Measurements from ENCODE around the gene SLC41A2. TPM values are rescaled to one million over a fixed set of nuclear protein-coding genes. Genes with fewer than 3 reads are reported as not detected.

Gene SLC41A2, protein sequence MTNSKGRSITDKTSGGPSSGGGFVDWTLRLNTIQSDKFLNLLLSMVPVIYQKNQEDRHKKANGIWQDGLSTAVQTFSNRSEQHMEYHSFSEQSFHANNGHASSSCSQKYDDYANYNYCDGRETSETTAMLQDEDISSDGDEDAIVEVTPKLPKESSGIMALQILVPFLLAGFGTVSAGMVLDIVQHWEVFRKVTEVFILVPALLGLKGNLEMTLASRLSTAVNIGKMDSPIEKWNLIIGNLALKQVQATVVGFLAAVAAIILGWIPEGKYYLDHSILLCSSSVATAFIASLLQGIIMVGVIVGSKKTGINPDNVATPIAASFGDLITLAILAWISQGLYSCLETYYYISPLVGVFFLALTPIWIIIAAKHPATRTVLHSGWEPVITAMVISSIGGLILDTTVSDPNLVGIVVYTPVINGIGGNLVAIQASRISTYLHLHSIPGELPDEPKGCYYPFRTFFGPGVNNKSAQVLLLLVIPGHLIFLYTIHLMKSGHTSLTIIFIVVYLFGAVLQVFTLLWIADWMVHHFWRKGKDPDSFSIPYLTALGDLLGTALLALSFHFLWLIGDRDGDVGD
- total RNA-seq (2021; ENCODE audit: unreplicated experiment) (27.3 TPM), Bru-seq, nascent RNA (percentile 68 among the genes with signal in this experiment), BruChase-seq, experiment 1, labeled RNA remaining after a 2-hour chase (percentile 62 among the genes with signal in this experiment), BruChase-seq, experiment 2, labeled RNA remaining after a 6-hour chase (percentile 67 among the genes with signal in this experiment)
- 7.4 TPM for polyA plus RNA-seq (2012; ENCODE audit: insufficient read length)
- long read RNA-seq, full-length matches to known transcripts = 2 of 47 reads
- long read RNA-seq, partial matches to known transcripts = 2 of 47 reads
- long read RNA-seq, other reads (novel, unspliced or antisense) = 43 of 47 reads

- ChIA-PET CTCF (interaction anchor here (0.6 to 0.7 kb wide), 2 partner anchors 14 to 42 kb away, joined by 3 read pairs; no protein-coding TSS in a partner anchor), POLR2A (interaction anchor here (0.9 kb wide), 1 partner anchor 10 kb away, joined by 3 read pairs; no protein-coding TSS in a partner anchor)
- intact Hi-C loops (cut with micrococcal nuclease; ENCODE audit: unreplicated experiment) (no loop called here), in situ Hi-C loops (cut with HindIII; ENCODE audit: low pct_unique_long_range_greater_than_20kb, low sequenced_read_pairs) (no loop called here)
- Histone ChIP-seq H3K9me3 (ENCODE audit: control insufficient read depth, insufficient read depth, low read depth, low read length) (no peaks in the 10 kb centered on the region), H3K4me3 (ENCODE audit: low read depth in 2 of 2, low read length in 2 of 2) (peak within 1 kb of the TSS; percentile 66 to 83), H3K27ac (ENCODE audit: low read length) (peak within 1 kb of the TSS; percentile 76), H3K4me1 (ENCODE audit: control insufficient read depth, insufficient read depth, low read length) (peaks cover 29% of the 10 kb centered on the region), H3K27me3 (ENCODE audit: control insufficient read depth, insufficient read depth, low read length) (no peaks in the 10 kb centered on the region), H3K36me3 (ENCODE audit: control insufficient read depth, insufficient read depth, low read length) (no peaks in the 10 kb centered on the region)
- TF ChIP-seq POLR2AphosphoS5 (IDR thresholded peaks at IDR 0.05; ENCODE audit: low read depth, low read length) = no peak
- no peak for TF ChIP-seq REST (IDR thresholded peaks at IDR 0.05; ENCODE audit: insufficient read depth in 1 of 2, low read depth in 2 of 2, low read length in 1 of 2)
- TF ChIP-seq CTCF (IDR thresholded peaks at IDR 0.05) = peak; percentile 72
- no peak for TF ChIP-seq SIN3A (IDR thresholded peaks at IDR 0.05; ENCODE audit: borderline replicate concordance, insufficient read depth, low read depth, low read length)
- no peak for TF ChIP-seq TCF7L2 (IDR thresholded peaks at IDR 0.05; ENCODE audit: low read depth, low read length)
- ATAC-seq (peak; percentile 91), DNase-seq (ENCODE audit: low read depth, low spot score) (peak; percentile 60)
- no TSS peak for BruUV-seq (replicated peaks)
Observed at GRCh38 chr12:104958001-104958804, at the start of gene SLC41A2. SLC41A2 (minus strand) TSS chr12:104958290; CDS start chr12:104928527, 29,763 bp downstream.

- in situ Hi-C loops (cut with HindIII; ENCODE audit: low pct_unique_long_range_greater_than_20kb, low sequenced_read_pairs) (no loop called here), intact Hi-C loops (cut with micrococcal nuclease; ENCODE audit: unreplicated experiment) (no loop called here)
- Histone ChIP-seq H3K27me3 (ENCODE audit: control insufficient read depth, insufficient read depth, low read length) (no peaks in the 10 kb centered on the region), H3K27ac (ENCODE audit: low read length) (no peak overlapping the region), H3K9me3 (ENCODE audit: control insufficient read depth, insufficient read depth, low read depth, low read length) (no peaks in the 10 kb centered on the region), H3K36me3 (ENCODE audit: control insufficient read depth, insufficient read depth, low read length) (peaks cover 17% of the 10 kb centered on the region), H3K4me3 (ENCODE audit: low read depth in 2 of 2, low read length in 2 of 2) (no peak overlapping the region), H3K4me1 (ENCODE audit: control insufficient read depth, insufficient read depth, low read length) (no peaks in the 10 kb centered on the region)
- no peak for TF ChIP-seq REST (IDR thresholded peaks at IDR 0.05; ENCODE audit: insufficient read depth in 1 of 2, low read depth in 2 of 2, low read length in 1 of 2)
- no peak for TF ChIP-seq POLR2AphosphoS5 (IDR thresholded peaks at IDR 0.05; ENCODE audit: low read depth, low read length)
- TF ChIP-seq TCF7L2 (IDR thresholded peaks at IDR 0.05; ENCODE audit: low read depth, low read length) = no peak
- TF ChIP-seq CTCF (IDR thresholded peaks at IDR 0.05) = no peak
- TF ChIP-seq SIN3A (IDR thresholded peaks at IDR 0.05; ENCODE audit: borderline replicate concordance, insufficient read depth, low read depth, low read length) = no peak
- CTCF ChIA-PET = no interaction called here
- no TSS peak for BruUV-seq (replicated peaks)
- DNase-seq (ENCODE audit: low read depth, low spot score) (no peak), ATAC-seq (no peak)
- POLR2A ChIA-PET = no interaction called here
Observed at GRCh38 chr12:105001476-105001875, 43.4 kb upstream of the SLC41A2 start.

All from Panc1 (cell line).